ENCODE results near the gene SNCB. TPM values are rescaled to one million over a fixed set of nuclear protein-coding genes. Genes with fewer than 3 reads are reported as not detected.

The SNCB gene
- total RNA-seq, 1 experiment from 2014 or later: not detected

GRCh38 chr5:176640616-176641015 lies 10.3 kb upstream of the SNCB start:
- Histone ChIP-seq H3K27me3 (ENCODE audit: insufficient read depth, low read length) (no peaks in the 10 kb centered on the region), H3K36me3 (ENCODE audit: control insufficient read depth in 1 of 2, insufficient read depth in 2 of 2, low read length in 2 of 2) (no peaks in the 10 kb centered on the region), H3K9me2 (ENCODE audit: insufficient read depth) (no peaks in the 10 kb centered on the region), H3K4me1 (ENCODE audit: control insufficient read depth in 1 of 2, insufficient read depth in 2 of 2, low read length in 2 of 2) (peaks cover 2 to 18% of the 10 kb centered on the region in 2 experiments; a peak in 3 of 4 replicates), H3K4me3 (replicated peaks in 1 of 2; ENCODE audit: low read depth in 1 of 2, low read length in 2 of 2) (no peak overlapping the region), H3K9me3 (ENCODE audit: control insufficient read depth in 1 of 2, insufficient read depth in 1 of 2, low read depth in 1 of 2, low read length in 2 of 2) (no peaks in the 10 kb centered on the region), H3K9ac (ENCODE audit: low read length) (no peak overlapping the region), H2AFZ (ENCODE audit: low read depth, low read length, poor library complexity, severe bottlenecking) (no peak overlapping the region), H3K79me2 (ENCODE audit: insufficient read depth, low read length) (no peaks in the 10 kb centered on the region), H3K27ac (ENCODE audit: low read depth, low read length) (no peak overlapping the region), H3K4me2 (ENCODE audit: low read length) (no peak overlapping the region), H4K20me1 (ENCODE audit: insufficient read depth) (no peaks in the 10 kb centered on the region)
- DNase-seq (ENCODE audit: low read depth, low spot score) (no peak), ATAC-seq (no peak)
- TF ChIP-seq ZNF274 (IDR thresholded peaks at IDR 0.05; ENCODE audit: low read depth, low read length) (no peak), RAD21 (IDR thresholded peaks at IDR 0.05; ENCODE audit: low read depth) (no peak), ELF1 (IDR thresholded peaks at IDR 0.05; ENCODE audit: borderline replicate concordance, low read depth) (no peak), EZH2 (IDR thresholded peaks at IDR 0.05) (no peak), ATF3 (IDR thresholded peaks at IDR 0.05) (no peak), EZH2phosphoT487 (IDR thresholded peaks at IDR 0.05; ENCODE audit: borderline replicate concordance) (no peak), FOSL1 (IDR thresholded peaks at IDR 0.05; ENCODE audit: low read depth) (no peak), POLR2AphosphoS5 (IDR thresholded peaks at IDR 0.05; ENCODE audit: low read depth, low read length) (no peak), ZFX (IDR thresholded peaks at IDR 0.05) (no peak), TCF7L2 (IDR thresholded peaks at IDR 0.05; ENCODE audit: borderline replicate concordance, extremely low read depth, insufficient read depth, insufficient read length) (no peak)
- TF ChIP-seq, protein P1, sequence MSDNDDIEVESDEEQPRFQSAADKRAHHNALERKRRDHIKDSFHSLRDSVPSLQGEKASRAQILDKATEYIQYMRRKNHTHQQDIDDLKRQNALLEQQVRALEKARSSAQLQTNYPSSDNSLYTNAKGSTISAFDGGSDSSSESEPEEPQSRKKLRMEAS (IDR thresholded peaks at IDR 0.05): no peak
- ChIA-PET POLR2A (no interaction called here), RAD21 (ENCODE audit: low non-redundant PET in 1 of 2, low total read pairs in 2 of 2, uncharacterized antibody in 2 of 2, unreplicated experiment in 2 of 2) (no interaction called here), CTCF (no interaction called here)
- intact Hi-C loops (cut with micrococcal nuclease): no loop called here
- BruUV-seq (replicated peaks): no TSS peak

DNA sequence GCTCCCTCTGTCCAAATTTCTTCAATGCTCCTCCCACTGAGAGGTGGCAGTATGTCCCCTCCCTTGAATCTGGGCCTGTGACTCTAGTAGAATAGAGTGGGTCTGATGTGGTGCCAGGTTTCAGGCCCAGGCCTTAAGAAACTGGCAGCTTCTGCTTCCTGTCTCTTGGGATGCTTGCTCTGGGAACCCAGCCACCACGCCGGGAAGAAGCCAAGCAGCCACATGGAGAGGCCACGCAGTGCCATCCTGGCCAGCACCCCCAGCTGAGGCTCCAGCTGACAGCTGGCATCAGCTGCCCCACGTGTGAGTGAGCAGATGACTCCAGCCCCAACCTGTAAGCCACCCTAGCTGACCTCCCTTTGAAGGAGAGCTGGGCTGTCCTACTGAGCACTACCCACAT lies 9.6 kb upstream of the SNCB start:
- Histone ChIP-seq H2AFZ (ENCODE audit: low read depth, low read length, poor library complexity, severe bottlenecking) (no peak overlapping the region), H3K4me2 (ENCODE audit: low read length) (no peak overlapping the region), H3K27me3 (ENCODE audit: insufficient read depth, low read length) (no peaks in the 10 kb centered on the region), H3K36me3 (ENCODE audit: control insufficient read depth in 1 of 2, insufficient read depth in 2 of 2, low read length in 2 of 2) (no peaks in the 10 kb centered on the region), H3K4me3 (replicated peaks in 1 of 2; ENCODE audit: low read depth in 1 of 2, low read length in 2 of 2) (no peak overlapping the region), H3K9me3 (ENCODE audit: control insufficient read depth in 1 of 2, insufficient read depth in 1 of 2, low read depth in 1 of 2, low read length in 2 of 2) (no peaks in the 10 kb centered on the region), H3K9me2 (ENCODE audit: insufficient read depth) (no peaks in the 10 kb centered on the region), H3K9ac (ENCODE audit: low read length) (no peak overlapping the region), H4K20me1 (ENCODE audit: insufficient read depth) (no peaks in the 10 kb centered on the region), H3K27ac (ENCODE audit: low read depth, low read length) (no peak overlapping the region), H3K4me1 (ENCODE audit: control insufficient read depth in 1 of 2, insufficient read depth in 2 of 2, low read length in 2 of 2) (peaks cover 2 to 17% of the 10 kb centered on the region in 2 experiments; a peak in 3 of 4 replicates), H3K79me2 (ENCODE audit: insufficient read depth, low read length) (no peaks in the 10 kb centered on the region)
- TF ChIP-seq, protein P2, sequence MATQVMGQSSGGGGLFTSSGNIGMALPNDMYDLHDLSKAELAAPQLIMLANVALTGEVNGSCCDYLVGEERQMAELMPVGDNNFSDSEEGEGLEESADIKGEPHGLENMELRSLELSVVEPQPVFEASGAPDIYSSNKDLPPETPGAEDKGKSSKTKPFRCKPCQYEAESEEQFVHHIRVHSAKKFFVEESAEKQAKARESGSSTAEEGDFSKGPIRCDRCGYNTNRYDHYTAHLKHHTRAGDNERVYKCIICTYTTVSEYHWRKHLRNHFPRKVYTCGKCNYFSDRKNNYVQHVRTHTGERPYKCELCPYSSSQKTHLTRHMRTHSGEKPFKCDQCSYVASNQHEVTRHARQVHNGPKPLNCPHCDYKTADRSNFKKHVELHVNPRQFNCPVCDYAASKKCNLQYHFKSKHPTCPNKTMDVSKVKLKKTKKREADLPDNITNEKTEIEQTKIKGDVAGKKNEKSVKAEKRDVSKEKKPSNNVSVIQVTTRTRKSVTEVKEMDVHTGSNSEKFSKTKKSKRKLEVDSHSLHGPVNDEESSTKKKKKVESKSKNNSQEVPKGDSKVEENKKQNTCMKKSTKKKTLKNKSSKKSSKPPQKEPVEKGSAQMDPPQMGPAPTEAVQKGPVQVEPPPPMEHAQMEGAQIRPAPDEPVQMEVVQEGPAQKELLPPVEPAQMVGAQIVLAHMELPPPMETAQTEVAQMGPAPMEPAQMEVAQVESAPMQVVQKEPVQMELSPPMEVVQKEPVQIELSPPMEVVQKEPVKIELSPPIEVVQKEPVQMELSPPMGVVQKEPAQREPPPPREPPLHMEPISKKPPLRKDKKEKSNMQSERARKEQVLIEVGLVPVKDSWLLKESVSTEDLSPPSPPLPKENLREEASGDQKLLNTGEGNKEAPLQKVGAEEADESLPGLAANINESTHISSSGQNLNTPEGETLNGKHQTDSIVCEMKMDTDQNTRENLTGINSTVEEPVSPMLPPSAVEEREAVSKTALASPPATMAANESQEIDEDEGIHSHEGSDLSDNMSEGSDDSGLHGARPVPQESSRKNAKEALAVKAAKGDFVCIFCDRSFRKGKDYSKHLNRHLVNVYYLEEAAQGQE (IDR thresholded peaks at IDR 0.05; ENCODE audit: low read depth): no peak
- intact Hi-C loops (cut with micrococcal nuclease): no loop called here
- no peak for ATAC-seq
- DNase-seq (ENCODE audit: low read depth, low spot score): no peak
- RAD21 ChIA-PET (ENCODE audit: low non-redundant PET in 1 of 2, low total read pairs in 2 of 2, uncharacterized antibody in 2 of 2, unreplicated experiment in 2 of 2): no interaction called here
- no TSS peak for BruUV-seq (replicated peaks)
- POLR2A ChIA-PET: no interaction called here
- CTCF ChIA-PET: no interaction called here

Data from HCT116 (cell line).